ENCODE data around the gene DSTN. TPM values are rescaled to one million over a fixed set of nuclear protein-coding genes. Genes with fewer than 3 reads are reported as not detected.

DSTN gene
- total and polyA plus RNA-seq, 2 of the 4 experiments (the other 2 are of a cell fraction) = 221 to 269 TPM

GRCh38 chr20:17587148-17587547, 17.3 kb downstream of the DSTN start:
- Histone ChIP-seq H3K9ac (ENCODE audit: low read depth, low read length) (no peak overlapping the region), H3K4ac (ENCODE audit: low read depth, low read length) (no peak overlapping the region), H3K4me2 (ENCODE audit: low read depth, low read length) (no peak overlapping the region), H3K14ac (replicated peaks; ENCODE audit: low read depth, low read length) (no peak overlapping the region), H3K18ac (ENCODE audit: low read depth, low read length) (no peak overlapping the region), H4K5ac (ENCODE audit: low read depth, low read length) (no peak overlapping the region), H3K4me1 (ENCODE audit: control insufficient read depth, insufficient read depth, low read length) (peaks cover 9% of the 10 kb centered on the region), H3K23ac (ENCODE audit: low read depth, low read length) (no peak overlapping the region), H2AFZ (replicated peaks; ENCODE audit: low read length, poor library complexity) (no peak overlapping the region), H4K91ac (ENCODE audit: insufficient read depth, low read depth, low read length) (no peak overlapping the region), H3K27me3 (ENCODE audit: control insufficient read depth, insufficient read depth, low read length) (no peaks in the 10 kb centered on the region), H2BK15ac (ENCODE audit: low read depth, low read length) (no peak overlapping the region), H3K9me1 (ENCODE audit: insufficient read depth, low read length) (peaks cover 14% of the 10 kb centered on the region), H3K36me3 (ENCODE audit: control insufficient read depth, insufficient read depth, low read length) (peaks cover 7% of the 10 kb centered on the region), H3K4me3 (ENCODE audit: insufficient read depth, low read depth, low read length) (no peak overlapping the region), H2BK20ac (ENCODE audit: low read depth, low read length) (no peak overlapping the region), H2AK5ac (ENCODE audit: low read depth, low read length) (no peak overlapping the region), H4K20me1 (ENCODE audit: insufficient read depth, low read length) (peaks cover 96% of the 10 kb centered on the region), H3K9me3 (ENCODE audit: control insufficient read depth, insufficient read depth, low read length) (no peaks in the 10 kb centered on the region), H2AK9ac (replicated peaks; ENCODE audit: low read depth, low read length, poor library complexity) (no peak overlapping the region), H3K56ac (ENCODE audit: extremely low read depth, insufficient read depth, low read length) (no peak overlapping the region), H3K27ac (ENCODE audit: insufficient read depth, low read length) (no peak overlapping the region), H2BK120ac (ENCODE audit: low read depth, low read length) (no peak overlapping the region), H4K8ac (ENCODE audit: low read depth in 2 of 2, low read length in 2 of 2) (no peak overlapping the region), H3K79me1 (ENCODE audit: low read depth in 1 of 2, low read length in 2 of 2) (peaks cover 0 to 59% of the 10 kb centered on the region in 2 experiments; a peak in 3 of 4 replicates), H2BK5ac (ENCODE audit: low read depth, low read length, poor library complexity, severe bottlenecking) (no peak overlapping the region)
- no TSS peak for BruUV-seq (replicated peaks)
- TF ChIP-seq MAFK (IDR thresholded peaks at IDR 0.05; ENCODE audit: low read depth, low read length) (no peak), MAZ (IDR thresholded peaks at IDR 0.05; ENCODE audit: borderline replicate concordance, low read depth, low read length) (no peak), CHD1 (IDR thresholded peaks at IDR 0.05; ENCODE audit: low read depth, low read length) (no peak), FOS (IDR thresholded peaks at IDR 0.05; ENCODE audit: low read depth, low read length) (no peak), SMC3 (IDR thresholded peaks at IDR 0.05; ENCODE audit: low read depth, low read length) (no peak), CEBPB (IDR thresholded peaks at IDR 0.05; ENCODE audit: low read depth, low read length) (no peak)
- TF ChIP-seq, protein P1, sequence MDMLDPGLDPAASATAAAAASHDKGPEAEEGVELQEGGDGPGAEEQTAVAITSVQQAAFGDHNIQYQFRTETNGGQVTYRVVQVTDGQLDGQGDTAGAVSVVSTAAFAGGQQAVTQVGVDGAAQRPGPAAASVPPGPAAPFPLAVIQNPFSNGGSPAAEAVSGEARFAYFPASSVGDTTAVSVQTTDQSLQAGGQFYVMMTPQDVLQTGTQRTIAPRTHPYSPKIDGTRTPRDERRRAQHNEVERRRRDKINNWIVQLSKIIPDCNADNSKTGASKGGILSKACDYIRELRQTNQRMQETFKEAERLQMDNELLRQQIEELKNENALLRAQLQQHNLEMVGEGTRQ (IDR thresholded peaks at IDR 0.05; ENCODE audit: low read depth, low read length) = no peak
- TF ChIP-seq, protein P2, sequence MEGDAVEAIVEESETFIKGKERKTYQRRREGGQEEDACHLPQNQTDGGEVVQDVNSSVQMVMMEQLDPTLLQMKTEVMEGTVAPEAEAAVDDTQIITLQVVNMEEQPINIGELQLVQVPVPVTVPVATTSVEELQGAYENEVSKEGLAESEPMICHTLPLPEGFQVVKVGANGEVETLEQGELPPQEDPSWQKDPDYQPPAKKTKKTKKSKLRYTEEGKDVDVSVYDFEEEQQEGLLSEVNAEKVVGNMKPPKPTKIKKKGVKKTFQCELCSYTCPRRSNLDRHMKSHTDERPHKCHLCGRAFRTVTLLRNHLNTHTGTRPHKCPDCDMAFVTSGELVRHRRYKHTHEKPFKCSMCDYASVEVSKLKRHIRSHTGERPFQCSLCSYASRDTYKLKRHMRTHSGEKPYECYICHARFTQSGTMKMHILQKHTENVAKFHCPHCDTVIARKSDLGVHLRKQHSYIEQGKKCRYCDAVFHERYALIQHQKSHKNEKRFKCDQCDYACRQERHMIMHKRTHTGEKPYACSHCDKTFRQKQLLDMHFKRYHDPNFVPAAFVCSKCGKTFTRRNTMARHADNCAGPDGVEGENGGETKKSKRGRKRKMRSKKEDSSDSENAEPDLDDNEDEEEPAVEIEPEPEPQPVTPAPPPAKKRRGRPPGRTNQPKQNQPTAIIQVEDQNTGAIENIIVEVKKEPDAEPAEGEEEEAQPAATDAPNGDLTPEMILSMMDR (conservative IDR thresholded peaks at IDR 0.05; ENCODE audit: low read depth, low read length) = no peak
- in situ Hi-C loops (cut with MboI; ENCODE audit: low sequenced_read_pairs) = no loop called here
- dilution Hi-C loops (cut with HindIII; ENCODE audit: low sequenced_read_pairs, unreplicated experiment) = no loop called here
- DNase-seq (no peak), ATAC-seq (ENCODE audit: low read depth) (no peak)
- ChIA-PET CTCF (interaction anchor here (1.3 kb wide), 1 partner anchor 30 kb away, joined by 4 read pairs; no protein-coding TSS in a partner anchor), POLR2A (ENCODE audit: unreplicated experiment) (no interaction called here)
- intact Hi-C loops (cut with micrococcal nuclease) = no loop called here
- no CpG with 5 or more reads among the region's 1 CpG for WGBS, 2 experiments (ENCODE audit: extremely low coverage in 2 of 2, insufficient read length in 1 of 2)
